Mucosa of descending colon (tissue), 3 donors: ENCODE measurements around the gene MXD3. TPM values are rescaled to one million over a fixed set of nuclear protein-coding genes. Genes with fewer than 3 reads are reported as not detected.

Experiments used
- ATAC-seq: fragments of 200-7000 bp; cut with Tn5 transposase; one replicate; pipeline ENCODE4 v1.9.1; 2020; ENCODE audit warnings: mild to moderate bottlenecking, moderate library complexity
- DNase-seq, 3 donors: peaks; one replicate each; pipeline ENCODE4 v3.0.0-alpha.2; 2020
- H3K36me3 ChIP-seq: fragments of 200-600 bp; one replicate; pipeline ENCODE4 v1.8.0; 2021; ENCODE audit warnings: low read depth, mild to moderate bottlenecking
- H3K4me1 ChIP-seq: fragments of 200-600 bp; one replicate; pipeline ENCODE4 v1.8.0; 2021; ENCODE audit warnings: low read depth, mild to moderate bottlenecking
- H3K4me3 ChIP-seq: fragments of 200-600 bp; one replicate; pipeline ENCODE4 v1.8.0; 2021; ENCODE audit warnings: mild to moderate bottlenecking
- H3K9me3 ChIP-seq: fragments of 200-600 bp; one replicate; pipeline ENCODE4 v1.8.0; 2021; ENCODE audit warnings: mild to moderate bottlenecking
- intact Hi-C, 2 donors: fragments of 100-400 bp; cut with DNase I in 1 of 2; cut with micrococcal nuclease in 1 of 2; formaldehyde crosslinking; loops; one replicate each; pipeline versions ENCODE4 v1.11.0 to v1.11.1; 2022; cut with DNase I, micrococcal nuclease
- total RNA-seq, 3 donors: library from RNA; stranded (reverse); fragmentation: NEBNext Ultra II Directional in 2 of 3; extraction: Animal tissue kit (Norgen Biotek cat#: 25700) in 2 of 3; gene quantifications; one replicate each; pipeline versions ENCODE4 v1.2.1 to v1.2.4, GENCODE V29; 2021 to 2023
- TF ChIP-seq, protein P1 (sequence below): fragments of 200-600 bp; IDR thresholded peaks from one replicate; pipeline ENCODE4 v1.8.0; 2022; ENCODE audit warnings: antibody characterized with exemption, mild to moderate bottlenecking
- donor health status: DM: no; HTN: no; CAD: no; lungs with moderate emphysema.
- donor health status: DM: no; HTN: no; CAD: no.
- donor health status: DM: no; HTN: yes; CAD: no.

The MXD3 gene
- total RNA-seq, 3 donors from 2014 or later, result 10.3 to 19.4 (median 10.9) TPM

DNA sequence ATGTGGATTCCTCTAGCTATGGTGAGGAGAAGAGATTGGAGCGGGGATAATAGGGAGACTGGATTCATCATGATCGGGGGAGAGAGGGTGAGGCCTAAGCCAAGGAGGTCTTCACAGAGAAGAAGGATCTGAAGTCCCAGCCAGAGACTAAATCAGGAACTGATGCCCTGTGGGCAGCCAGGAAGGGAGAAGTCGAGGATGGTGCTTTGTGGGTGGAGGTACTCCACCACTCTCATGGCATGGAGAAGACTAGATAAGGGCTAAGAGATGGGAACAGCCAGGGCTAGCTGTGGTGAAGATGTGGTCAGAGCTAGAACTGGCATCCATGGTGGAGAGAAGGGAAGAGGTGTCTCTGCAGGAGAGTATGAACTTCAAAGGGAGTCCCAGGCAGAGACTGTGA, 43.0 kb upstream of the MXD3 start:
- intact Hi-C loops, result no loop called here
- Histone ChIP-seq H3K9me3 (no peaks in the 10 kb centered on the region), H3K4me1 (peaks cover 35% of the 10 kb centered on the region)

DNA sequence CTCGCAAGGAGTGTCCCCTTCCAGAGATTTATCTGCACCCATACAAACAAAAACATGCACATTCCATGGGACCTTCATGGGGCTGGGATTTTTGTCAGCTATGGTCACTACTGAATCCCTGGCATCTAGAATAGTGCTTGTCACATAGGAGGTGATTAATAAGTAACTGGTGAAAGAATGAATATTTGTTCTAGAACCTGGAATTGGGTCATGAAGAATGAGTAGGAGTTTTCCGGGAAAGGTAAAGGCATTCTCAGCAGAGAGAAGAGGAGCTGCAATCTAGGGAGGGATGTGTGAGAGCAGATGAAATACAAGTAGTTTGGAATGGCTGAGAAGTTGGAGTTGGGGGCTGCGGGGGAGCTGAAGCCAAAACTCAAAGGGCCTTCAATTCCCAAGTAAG, 42.6 kb upstream of the MXD3 start:
- intact Hi-C loops, result no loop called here
- Histone ChIP-seq H3K9me3 (no peaks in the 10 kb centered on the region), H3K4me3 (no peak overlapping the region), H3K4me1 (peaks cover 40% of the 10 kb centered on the region), H3K36me3 (peaks cover 5% of the 10 kb centered on the region)
- DNase-seq (no peak), ATAC-seq (no peak)
- TF ChIP-seq, protein P1, sequence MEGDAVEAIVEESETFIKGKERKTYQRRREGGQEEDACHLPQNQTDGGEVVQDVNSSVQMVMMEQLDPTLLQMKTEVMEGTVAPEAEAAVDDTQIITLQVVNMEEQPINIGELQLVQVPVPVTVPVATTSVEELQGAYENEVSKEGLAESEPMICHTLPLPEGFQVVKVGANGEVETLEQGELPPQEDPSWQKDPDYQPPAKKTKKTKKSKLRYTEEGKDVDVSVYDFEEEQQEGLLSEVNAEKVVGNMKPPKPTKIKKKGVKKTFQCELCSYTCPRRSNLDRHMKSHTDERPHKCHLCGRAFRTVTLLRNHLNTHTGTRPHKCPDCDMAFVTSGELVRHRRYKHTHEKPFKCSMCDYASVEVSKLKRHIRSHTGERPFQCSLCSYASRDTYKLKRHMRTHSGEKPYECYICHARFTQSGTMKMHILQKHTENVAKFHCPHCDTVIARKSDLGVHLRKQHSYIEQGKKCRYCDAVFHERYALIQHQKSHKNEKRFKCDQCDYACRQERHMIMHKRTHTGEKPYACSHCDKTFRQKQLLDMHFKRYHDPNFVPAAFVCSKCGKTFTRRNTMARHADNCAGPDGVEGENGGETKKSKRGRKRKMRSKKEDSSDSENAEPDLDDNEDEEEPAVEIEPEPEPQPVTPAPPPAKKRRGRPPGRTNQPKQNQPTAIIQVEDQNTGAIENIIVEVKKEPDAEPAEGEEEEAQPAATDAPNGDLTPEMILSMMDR, result no peak

More for the DNA sequence above, 43.0 kb upstream of the MXD3 start:
- H3K36me3 ChIP-seq, result peaks cover 5% of the 10 kb centered on the region
- DNase-seq (no peak), ATAC-seq (no peak)
- no peak overlapping the region for H3K4me3 ChIP-seq
- TF ChIP-seq, protein P1, result no peak

GRCh38 chr5:177353093-177353492, 41.4 kb upstream of the MXD3 start:
- intact Hi-C loops, result no loop called here
- H3K4me1 ChIP-seq, result peaks cover 37% of the 10 kb centered on the region
- ATAC-seq, result no peak

GRCh38 chr5:177351392-177352329, 40.0 kb upstream of the MXD3 start, which contains the start of gene LMAN2:
TSS of gene LMAN2 (minus strand) at chr5:177351668. CDS start at chr5:177351647, 21 bp downstream.
- H3K36me3 ChIP-seq, result peaks cover 5% of the 10 kb centered on the region
- H3K4me1 ChIP-seq, result peaks cover 27% of the 10 kb centered on the region
- TF ChIP-seq, protein P1, result no peak
- peak; percentile 93 to 95 (median 95) for DNase-seq
- ATAC-seq, result peak; percentile 98
- H3K4me3 ChIP-seq, result peak within 1 kb of the TSS; percentile 60
- no peaks in the 10 kb centered on the region for H3K9me3 ChIP-seq
- intact Hi-C loops, result no loop called here

More at GRCh38 chr5:177353093-177353492, 41.4 kb upstream of the MXD3 start:
- TF ChIP-seq, protein P1, result no peak
- Histone ChIP-seq H3K9me3 (no peaks in the 10 kb centered on the region), H3K4me3 (no peak overlapping the region), H3K36me3 (peaks cover 5% of the 10 kb centered on the region)
- no peak for DNase-seq

GRCh38 chr5:177350776-177351391, 39.2 kb upstream of the MXD3 start:
- ATAC-seq (no peak), DNase-seq (no peak)
- Histone ChIP-seq H3K9me3 (no peaks in the 10 kb centered on the region), H3K4me1 (peaks cover 27% of the 10 kb centered on the region), H3K36me3 (peaks cover 5% of the 10 kb centered on the region), H3K4me3 (peak overlapping the region; percentile 60)
- TF ChIP-seq, protein P1, result no peak
- intact Hi-C loops, result no loop called here
